ENCODE data around the gene SMIM41. TPM values are rescaled to one million over a fixed set of nuclear protein-coding genes. Genes with fewer than 3 reads are reported as not detected.

SMIM41 gene
- total RNA-seq, 4 donors from 2014 or later: 0.64 to 1.5 (median 0.80) TPM; not detected in 1

GRCh38 chr12:52054231-52054832, 25.2 kb upstream of the SMIM41 start:
- intact Hi-C loops (cut with DNase I; ENCODE audit: low total_unique reads): no loop called here
- H3K36me3 ChIP-seq: peaks cover 0 to 4% (median 0%) of the 10 kb centered on the region in 4 donors
- WGBS, 2 donors (ENCODE audit: low coverage in 1 of 2): 94% methylated on average over 21 of the region's 21 CpGs; no CpG with 5 or more reads in 1 of the 2 donors
- in situ Hi-C loops (cut with MboI; ENCODE audit: low pct_ligation_motif_present in 1 of 4, low pct_unique_long_range_greater_than_20kb in 1 of 4, low sequenced_read_pairs in 3 of 4): no loop called here
- peak; percentile 58 for DNase-seq
- H3K4me3 ChIP-seq: peak overlapping the region in 1 of 4 donors; percentile 67
- TF ChIP-seq POLR2AphosphoS5 (IDR thresholded peaks at IDR 0.05) (peak in 2 of 3 donors; percentile 19 to 64), POLR2A (IDR thresholded peaks at IDR 0.05) (peak; percentile 8), CTCF (IDR thresholded peaks at IDR 0.05) (no peak), EP300 (IDR thresholded peaks at IDR 0.05; ENCODE audit: low read depth) (no peak)
- H3K27ac ChIP-seq: peak overlapping the region; percentile 91 to 98 (median 94)
- H3K27me3 ChIP-seq: no peaks in the 10 kb centered on the region
- no peaks in the 10 kb centered on the region for H3K9me3 ChIP-seq
- H3K4me1 ChIP-seq: peaks cover 23 to 34% (median 30%) of the 10 kb centered on the region in 4 donors

GRCh38 chr12:52054833-52055730, 24.4 kb upstream of the SMIM41 start:
- DNase-seq: peak; percentile 36
- 92% methylated on average over 18 of the region's 21 CpGs; no CpG with 5 or more reads in 1 of the 2 donors for WGBS, 2 donors (ENCODE audit: low coverage in 1 of 2)
- TF ChIP-seq POLR2A (IDR thresholded peaks at IDR 0.05) (no peak), CTCF (IDR thresholded peaks at IDR 0.05) (no peak), POLR2AphosphoS5 (IDR thresholded peaks at IDR 0.05) (peak in 2 of 3 donors; percentile 11 to 75)
- H3K27me3 ChIP-seq: no peaks in the 10 kb centered on the region
- H3K27ac ChIP-seq: peak overlapping the region; percentile 4 to 98 (median 94)
- peaks cover 0 to 4% (median 0%) of the 10 kb centered on the region in 4 donors for H3K36me3 ChIP-seq
- no peak overlapping the region for H3K4me3 ChIP-seq
- intact Hi-C loops (cut with DNase I; ENCODE audit: low total_unique reads) (no loop called here), in situ Hi-C loops (cut with MboI; ENCODE audit: low pct_ligation_motif_present in 1 of 4, low pct_unique_long_range_greater_than_20kb in 1 of 4, low sequenced_read_pairs in 3 of 4) (no loop called here)
- H3K4me1 ChIP-seq: peaks cover 19 to 29% (median 25%) of the 10 kb centered on the region in 4 donors
- no peaks in the 10 kb centered on the region for H3K9me3 ChIP-seq

- WGBS, 2 donors (ENCODE audit: low coverage in 1 of 2): 80 to 87% methylated on average over 4 to 27 of the region's 27 CpGs
- Histone ChIP-seq H3K9me3 (no peaks in the 10 kb centered on the region), H3K27me3 (no peaks in the 10 kb centered on the region), H3K4me1 (peaks cover 13 to 22% (median 18%) of the 10 kb centered on the region in 4 donors), H3K4me3 (no peak overlapping the region), H3K27ac (peak overlapping the region in 3 of 4 donors; percentile 94 to 98 (median 95)), H3K36me3 (peaks cover 0 to 4% (median 0%) of the 10 kb centered on the region in 4 donors)
- intact Hi-C loops (cut with DNase I; ENCODE audit: low total_unique reads) (no loop called here), in situ Hi-C loops (cut with MboI; ENCODE audit: low pct_ligation_motif_present in 1 of 4, low pct_unique_long_range_greater_than_20kb in 1 of 4, low sequenced_read_pairs in 3 of 4) (no loop called here)
- TF ChIP-seq EP300 (IDR thresholded peaks at IDR 0.05; ENCODE audit: low read depth): no peak
- TF ChIP-seq POLR2AphosphoS5 (IDR thresholded peaks at IDR 0.05): peak; percentile 23 to 89 (median 84)
- DNase-seq: peak; percentile 52
Measured at GRCh38 chr12:52055731-52056711, 23.5 kb upstream of the SMIM41 start.

- no peaks in the 10 kb centered on the region for H3K27me3 ChIP-seq
Measured at GRCh38 chr12:52056801-52057637, 22.5 kb upstream of the SMIM41 start.

More at GRCh38 chr12:52056801-52057637, 22.5 kb upstream of the SMIM41 start:
- WGBS, 2 donors (ENCODE audit: low coverage in 1 of 2): 60 to 89% methylated on average over 1 to 23 of the region's 23 CpGs
- DNase-seq: peak; percentile 44
- Histone ChIP-seq H3K4me3 (no peak overlapping the region), H3K36me3 (peaks cover 0 to 4% (median 0%) of the 10 kb centered on the region in 4 donors), H3K27ac (peak overlapping the region in 3 of 4 donors; percentile 25 to 95 (median 68)), H3K9me3 (no peaks in the 10 kb centered on the region), H3K4me1 (peaks cover 10 to 24% (median 14%) of the 10 kb centered on the region in 4 donors)
- TF ChIP-seq POLR2AphosphoS5 (IDR thresholded peaks at IDR 0.05) (peak; percentile 11 to 89 (median 41)), CTCF (IDR thresholded peaks at IDR 0.05) (no peak)
- intact Hi-C loops (cut with DNase I; ENCODE audit: low total_unique reads): no loop called here
- in situ Hi-C loops (cut with MboI; ENCODE audit: low pct_ligation_motif_present in 1 of 4, low pct_unique_long_range_greater_than_20kb in 1 of 4, low sequenced_read_pairs in 3 of 4): no loop called here
